OCI-LY1 (cell line): ENCODE data around the gene VDR.

ENCODE experiments used
- EZH2 ChIP-seq: fragments of 200-600 bp; sonication (generic), shearing (Covaris generic); IDR thresholded peaks from 2 replicates; pipeline ENCODE4 v1.8.0; 2017; ENCODE audit warnings: borderline replicate concordance, mixed run types, mild to moderate bottlenecking, antibody characterized with exemption, low read length, moderate library complexity, mixed read lengths
- TF ChIP-seq, protein P1 (sequence below): fragments of 200-600 bp; sonication (generic), shearing (Covaris generic); IDR thresholded peaks from 2 replicates; pipeline ENCODE4 v1.5.1; 2017; ENCODE audit warnings: mild to moderate bottlenecking, antibody characterized with exemption, low read length, moderate library complexity, mixed read lengths

DNA sequence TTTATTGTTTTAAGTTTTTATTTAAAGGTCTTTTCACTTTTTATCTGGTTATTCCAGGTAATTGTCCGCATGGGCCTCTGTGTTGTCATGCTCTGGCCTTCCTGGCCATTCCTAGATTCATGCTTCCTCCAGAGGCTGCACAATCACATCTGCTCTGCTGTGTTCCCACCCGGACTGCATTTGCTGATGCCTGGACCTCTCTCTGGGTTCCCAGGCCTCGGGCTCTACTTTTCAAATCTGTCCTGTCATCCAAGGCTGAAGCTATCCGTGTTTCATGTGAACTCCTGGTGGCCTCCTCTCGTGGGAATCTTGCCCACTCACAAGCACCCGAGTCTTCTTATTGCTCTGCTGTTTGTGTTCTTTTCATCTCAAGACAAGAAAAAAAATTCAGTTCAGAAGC, 16.1 kb upstream of the VDR start:
- TF ChIP-seq EZH2, result no peak
- TF ChIP-seq, protein P1, sequence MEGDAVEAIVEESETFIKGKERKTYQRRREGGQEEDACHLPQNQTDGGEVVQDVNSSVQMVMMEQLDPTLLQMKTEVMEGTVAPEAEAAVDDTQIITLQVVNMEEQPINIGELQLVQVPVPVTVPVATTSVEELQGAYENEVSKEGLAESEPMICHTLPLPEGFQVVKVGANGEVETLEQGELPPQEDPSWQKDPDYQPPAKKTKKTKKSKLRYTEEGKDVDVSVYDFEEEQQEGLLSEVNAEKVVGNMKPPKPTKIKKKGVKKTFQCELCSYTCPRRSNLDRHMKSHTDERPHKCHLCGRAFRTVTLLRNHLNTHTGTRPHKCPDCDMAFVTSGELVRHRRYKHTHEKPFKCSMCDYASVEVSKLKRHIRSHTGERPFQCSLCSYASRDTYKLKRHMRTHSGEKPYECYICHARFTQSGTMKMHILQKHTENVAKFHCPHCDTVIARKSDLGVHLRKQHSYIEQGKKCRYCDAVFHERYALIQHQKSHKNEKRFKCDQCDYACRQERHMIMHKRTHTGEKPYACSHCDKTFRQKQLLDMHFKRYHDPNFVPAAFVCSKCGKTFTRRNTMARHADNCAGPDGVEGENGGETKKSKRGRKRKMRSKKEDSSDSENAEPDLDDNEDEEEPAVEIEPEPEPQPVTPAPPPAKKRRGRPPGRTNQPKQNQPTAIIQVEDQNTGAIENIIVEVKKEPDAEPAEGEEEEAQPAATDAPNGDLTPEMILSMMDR, result no peak
